ENCODE data around the gene ZDHHC24. TPM values are rescaled to one million over a fixed set of nuclear protein-coding genes. Genes with fewer than 3 reads are reported as not detected.

ZDHHC24 gene, protein sequence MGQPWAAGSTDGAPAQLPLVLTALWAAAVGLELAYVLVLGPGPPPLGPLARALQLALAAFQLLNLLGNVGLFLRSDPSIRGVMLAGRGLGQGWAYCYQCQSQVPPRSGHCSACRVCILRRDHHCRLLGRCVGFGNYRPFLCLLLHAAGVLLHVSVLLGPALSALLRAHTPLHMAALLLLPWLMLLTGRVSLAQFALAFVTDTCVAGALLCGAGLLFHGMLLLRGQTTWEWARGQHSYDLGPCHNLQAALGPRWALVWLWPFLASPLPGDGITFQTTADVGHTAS
- 13.4 and 15.0 TPM in 2 replicates for total RNA-seq

DNA sequence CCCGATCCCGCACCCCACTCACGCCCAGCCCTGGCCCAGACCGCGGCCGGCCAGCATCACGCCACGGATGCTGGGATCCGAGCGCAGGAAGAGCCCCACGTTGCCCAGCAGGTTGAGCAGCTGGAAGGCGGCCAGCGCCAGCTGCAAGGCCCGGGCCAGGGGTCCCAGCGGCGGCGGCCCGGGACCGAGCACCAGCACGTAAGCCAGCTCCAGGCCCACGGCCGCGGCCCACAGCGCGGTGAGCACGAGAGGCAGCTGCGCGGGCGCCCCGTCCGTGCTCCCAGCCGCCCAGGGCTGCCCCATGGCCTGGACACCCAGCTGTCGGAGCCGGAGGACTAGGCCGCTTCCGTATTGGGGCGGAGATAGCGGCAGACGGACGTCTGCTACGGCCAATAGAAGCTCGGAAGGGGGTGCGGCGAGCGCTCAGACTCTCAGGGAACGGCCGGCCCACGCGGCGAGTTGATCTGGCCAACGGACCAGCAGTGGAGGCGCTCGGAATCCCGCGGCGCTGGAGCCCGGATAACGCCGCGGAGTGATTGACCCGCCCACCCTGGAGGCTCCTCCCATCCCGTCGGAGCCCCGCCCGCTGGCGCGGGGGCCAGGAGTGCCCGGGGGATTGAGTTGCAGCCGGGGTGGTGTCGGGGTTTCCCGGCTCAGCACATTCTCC lies at the start of gene ZDHHC24:
ZDHHC24 (minus strand) TSS at position 348 of the 667 bp plus-strand sequence; CDS start at position 303, 45 bp downstream.

DNA sequence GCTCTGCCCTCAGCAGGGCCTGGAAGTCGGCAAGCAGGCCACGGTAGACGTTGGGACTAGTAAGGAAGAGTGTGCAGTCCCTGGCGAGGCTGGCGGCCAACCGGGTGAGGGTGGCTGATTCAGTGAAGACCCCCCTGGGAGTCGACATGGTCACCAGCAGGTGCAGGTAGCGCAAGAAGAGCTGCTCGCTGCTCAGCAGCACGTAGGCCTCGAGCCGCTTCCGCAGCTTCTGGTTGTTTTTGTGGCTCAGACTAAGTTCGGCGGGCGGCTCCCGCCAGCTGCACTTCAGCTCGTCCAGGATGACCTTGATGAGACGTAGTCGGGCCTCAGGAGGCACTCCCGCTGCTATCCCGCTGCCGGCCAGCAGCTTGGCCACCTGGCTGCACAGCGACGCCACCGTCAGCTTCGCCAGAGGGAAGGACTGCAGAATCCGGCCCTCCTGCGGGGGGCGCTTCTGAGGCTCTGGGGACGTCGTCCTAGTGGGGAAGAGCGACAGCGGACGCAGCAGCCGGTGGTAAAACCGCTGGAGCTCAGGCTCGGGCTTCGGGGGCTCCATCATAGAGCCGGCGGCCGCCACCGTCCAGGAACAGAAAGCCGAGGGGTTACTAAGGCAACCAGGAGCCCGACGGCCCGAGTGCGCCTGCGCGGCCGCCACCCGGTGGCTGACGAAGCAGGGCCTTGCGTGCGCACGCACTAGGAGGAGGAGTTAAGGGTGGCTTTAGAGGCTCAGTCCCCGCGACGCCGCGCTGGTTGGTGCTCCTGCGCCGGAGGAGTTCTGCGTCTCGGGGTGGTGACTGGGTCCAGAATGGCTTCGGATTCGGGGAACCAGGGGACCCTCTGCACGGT lies 46.8 kb upstream of the ZDHHC24 start, which contains the start of the genes CCDC87 and CCS:
CCDC87 (minus strand) TSS at position 607 of the 846 bp plus-strand sequence; CDS start at position 559, 48 bp downstream.
CCS (plus strand) TSS at position 729 of the 846 bp plus-strand sequence; CDS start at position 806, 77 bp downstream.

DNA sequence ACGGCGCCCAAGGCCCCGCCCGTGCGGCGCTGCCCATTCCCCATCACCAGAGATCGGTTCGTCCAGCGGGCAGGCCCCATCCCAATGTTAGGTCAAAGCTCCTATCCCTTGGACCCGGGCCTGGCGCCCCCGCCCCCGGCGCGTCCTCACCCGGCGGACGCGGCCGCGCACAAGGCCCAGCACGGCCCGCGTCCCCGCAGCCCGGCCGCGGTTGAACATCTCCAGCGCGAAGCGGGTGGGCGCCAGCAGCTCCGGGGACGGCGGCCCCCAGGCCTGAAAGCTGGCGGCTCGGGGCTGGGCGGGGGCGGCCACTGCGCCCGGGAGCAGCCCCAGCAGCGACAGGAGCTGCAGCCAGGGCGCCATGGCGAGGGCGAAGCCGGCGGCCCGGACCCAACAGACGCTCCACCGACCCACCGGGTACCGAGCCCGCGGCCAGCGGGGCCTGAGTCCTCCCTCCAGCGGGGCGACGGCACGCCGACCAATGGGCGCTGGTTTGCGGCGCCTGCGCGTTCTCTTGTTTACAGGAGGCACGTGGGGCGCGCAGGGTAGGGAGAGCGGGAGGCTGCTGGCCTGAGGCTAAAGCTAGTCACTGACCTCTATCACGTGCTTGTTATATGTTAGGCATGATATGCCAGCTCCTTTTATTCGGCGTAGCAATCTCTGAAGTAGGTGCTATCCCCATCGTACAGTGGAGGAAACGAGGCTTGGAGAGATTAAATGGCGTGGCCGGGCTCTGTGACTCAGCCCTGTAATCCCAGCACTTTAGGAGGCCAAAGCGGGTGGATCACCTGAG lies 22.5 kb upstream of the ZDHHC24 start, which contains the start of gene CTSF:
CTSF (minus strand) TSS at position 483 of the 793 bp plus-strand sequence; CDS start at position 363, 120 bp downstream.

DNA sequence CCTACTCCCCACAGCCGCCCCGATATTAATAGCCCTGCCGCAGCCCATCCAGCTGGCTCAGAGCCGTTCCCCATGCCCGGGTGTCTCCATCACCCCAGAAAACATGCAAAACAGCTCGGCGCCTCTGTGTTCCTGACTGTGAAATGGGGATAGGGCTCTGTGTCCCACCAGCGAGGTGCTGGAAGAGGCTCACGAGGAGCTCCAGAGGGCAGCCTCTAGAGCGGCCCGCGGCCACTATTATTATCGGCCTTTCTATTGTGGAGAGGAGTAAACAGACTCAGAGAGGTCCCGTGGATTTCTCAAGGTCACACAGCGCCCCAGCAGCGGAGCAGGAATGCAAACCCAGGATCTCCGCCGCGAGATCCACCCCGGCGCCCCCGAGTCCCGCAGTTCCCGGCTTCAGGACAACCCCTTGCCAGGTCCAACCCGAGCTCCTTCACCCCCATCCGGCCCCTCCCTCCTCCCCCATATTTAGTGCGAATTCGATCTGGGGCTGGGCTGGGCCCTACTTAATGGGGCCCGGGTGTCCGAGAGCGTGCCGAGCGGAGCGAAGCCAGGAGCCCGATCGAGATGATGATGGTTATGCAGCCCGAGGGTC lies 619 bp upstream of the ZDHHC24 start, which contains the start of gene ACTN3:
ACTN3 (plus strand) TSS at position 536 of the 598 bp plus-strand sequence; CDS start at position 571, 35 bp downstream.

DNA sequence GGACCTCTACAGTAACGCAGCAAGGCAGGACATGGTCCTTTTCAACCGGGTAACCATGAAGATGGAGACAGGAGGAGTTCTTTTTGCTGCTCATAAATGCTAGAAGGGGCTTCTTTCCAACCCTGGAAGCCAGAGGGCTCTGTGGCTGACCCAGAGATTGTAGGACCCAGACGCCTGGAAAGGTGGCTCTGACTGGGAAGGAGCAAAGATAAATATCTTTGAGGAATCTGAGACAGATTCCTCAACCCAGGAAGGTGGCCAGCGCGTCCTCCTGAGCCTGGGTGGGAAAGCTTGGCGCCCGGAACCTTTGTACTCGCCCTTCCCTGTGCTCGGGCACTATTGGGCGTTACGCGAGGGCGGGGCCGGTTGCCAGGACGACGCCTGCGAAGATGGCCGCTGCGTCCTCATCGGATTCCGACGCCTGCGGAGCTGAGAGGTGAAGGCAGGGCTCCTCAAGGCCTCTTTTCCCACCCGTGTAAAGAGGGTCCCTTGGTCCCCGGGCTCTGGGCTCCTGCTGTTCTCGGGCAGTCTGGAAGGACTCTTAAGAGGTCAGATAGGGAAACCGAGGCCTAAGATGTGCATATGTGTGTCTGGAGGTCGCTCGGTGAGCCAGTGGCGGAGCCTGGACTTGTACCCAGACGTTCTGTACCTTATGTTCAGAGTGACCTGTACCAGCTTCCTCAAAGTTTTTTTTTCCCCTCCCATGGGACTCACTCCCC lies 35.4 kb downstream of the ZDHHC24 start, which contains the start of gene BBS1:
BBS1 (plus strand) TSS at position 365 of the 719 bp plus-strand sequence; CDS start at position 390, 25 bp downstream.

DNA sequence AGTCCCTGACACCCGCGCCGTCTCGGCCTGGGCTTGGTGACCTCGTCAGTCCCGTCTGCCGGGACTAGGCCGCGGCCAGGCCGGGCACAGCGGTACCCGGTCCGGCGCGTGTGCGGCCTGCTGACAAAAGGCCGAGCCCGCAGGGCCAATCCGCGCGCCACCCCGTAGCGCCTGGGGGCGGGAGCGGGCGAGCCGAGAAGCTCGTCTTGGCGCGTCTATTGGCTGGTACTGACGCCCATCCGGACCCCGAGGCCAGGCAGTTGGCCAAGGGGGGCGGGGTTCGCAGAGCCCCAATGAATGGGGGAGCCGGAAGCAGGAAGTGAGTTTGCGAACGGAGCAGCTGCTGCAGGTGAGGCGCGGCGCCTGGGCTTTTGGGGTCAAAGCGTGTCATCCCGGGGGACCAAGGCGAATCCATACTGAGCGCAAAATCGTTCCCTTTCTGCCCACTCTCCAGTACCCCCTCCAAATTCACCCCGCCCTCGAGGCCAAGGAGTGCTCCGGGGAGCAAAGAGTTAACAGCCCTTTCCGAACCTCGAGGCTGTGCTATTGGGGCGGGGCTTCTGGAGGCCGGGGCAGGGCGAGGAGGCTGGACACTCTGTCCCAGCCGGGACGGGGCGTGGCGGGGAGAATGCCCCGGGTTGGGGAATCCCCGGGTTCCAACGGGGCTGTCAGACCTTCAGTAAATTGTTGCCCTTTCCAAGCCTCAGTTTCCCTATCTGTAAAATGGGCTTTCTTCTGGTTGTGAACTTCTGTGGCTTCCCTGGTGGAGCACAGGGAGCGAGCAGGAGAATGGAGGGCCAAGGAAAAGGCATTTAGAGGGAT lies 65.5 kb downstream of the ZDHHC24 start, which contains the start of gene DPP3:
DPP3 (plus strand) TSS at position 318 of the 822 bp plus-strand sequence. CDS start 1,767 bp downstream, outside the sequence.

Other genes starting within 250 kb of the ZDHHC24 start
- under 0.01 and 1.1 TPM in 2 replicates for gene CD248, start 229.0 kb downstream of the ZDHHC24 start, total RNA-seq
- gene RIN1, start 209.6 kb downstream of the ZDHHC24 start, total RNA-seq = 5.9 and 8.3 TPM in 2 replicates
- 65.0 and 79.7 TPM in 2 replicates for gene BRMS1, start 200.9 kb downstream of the ZDHHC24 start, total RNA-seq
- gene B4GAT1, start 198.4 kb downstream of the ZDHHC24 start, total RNA-seq = 23.8 and 31.3 TPM in 2 replicates
- gene SLC29A2, start 174.3 kb downstream of the ZDHHC24 start, total RNA-seq = 0.09 and 0.28 TPM in 2 replicates
- not detected in 2 replicates for gene NPAS4, start 125.0 kb downstream of the ZDHHC24 start, total RNA-seq
- 41.3 and 44.1 TPM in 2 replicates for gene MRPL11, start 107.2 kb downstream of the ZDHHC24 start, total RNA-seq
- 3.4 and 6.0 TPM in 2 replicates for gene PELI3, start 79.1 kb downstream of the ZDHHC24 start, total RNA-seq
- 56.5 and 75.1 TPM in 2 replicates for gene DPP3, start 65.6 kb downstream of the ZDHHC24 start, total RNA-seq
- gene BBS1, start 35.4 kb downstream of the ZDHHC24 start, total RNA-seq = 16.1 and 25.9 TPM in 2 replicates
- 0.09 TPM in 1 of 2 replicates, not detected in the other for gene ACTN3, start 855 bp upstream of the ZDHHC24 start, total RNA-seq
- gene CTSF, start 22.6 kb upstream of the ZDHHC24 start, total RNA-seq = 18.2 and 26.3 TPM in 2 replicates
- gene CCDC87, start 47.0 kb upstream of the ZDHHC24 start, total RNA-seq = 0.18 and 0.28 TPM in 2 replicates
- 31.5 and 32.6 TPM in 2 replicates for gene CCS, start 47.1 kb upstream of the ZDHHC24 start, total RNA-seq
- gene RBM14, start 70.6 kb upstream of the ZDHHC24 start, total RNA-seq = 20.1 and 26.7 TPM in 2 replicates
- gene RBM4, start 92.7 kb upstream of the ZDHHC24 start, total RNA-seq = 152 and 160 TPM in 2 replicates
- 21.3 and 27.1 TPM in 2 replicates for gene RBM4B, start 131.8 kb upstream of the ZDHHC24 start, total RNA-seq
- 21.5 and 53.8 TPM in 2 replicates for gene SPTBN2, start 183.2 kb upstream of the ZDHHC24 start, total RNA-seq

Data from endothelial cell of coronary artery (primary cell).